ENCODE data around the gene TNFRSF19. TPM values are rescaled to one million over a fixed set of nuclear protein-coding genes. Genes with fewer than 3 reads are reported as not detected.
"Not testable (repeated sequence)": the region's sequence is repeated elsewhere in the genome, so short reads cannot be mapped to it uniquely, and the experiment has no call there.

Gene TNFRSF19
- total RNA-seq, 1 donor from 2014 or later, result 41.6 TPM

DNA sequence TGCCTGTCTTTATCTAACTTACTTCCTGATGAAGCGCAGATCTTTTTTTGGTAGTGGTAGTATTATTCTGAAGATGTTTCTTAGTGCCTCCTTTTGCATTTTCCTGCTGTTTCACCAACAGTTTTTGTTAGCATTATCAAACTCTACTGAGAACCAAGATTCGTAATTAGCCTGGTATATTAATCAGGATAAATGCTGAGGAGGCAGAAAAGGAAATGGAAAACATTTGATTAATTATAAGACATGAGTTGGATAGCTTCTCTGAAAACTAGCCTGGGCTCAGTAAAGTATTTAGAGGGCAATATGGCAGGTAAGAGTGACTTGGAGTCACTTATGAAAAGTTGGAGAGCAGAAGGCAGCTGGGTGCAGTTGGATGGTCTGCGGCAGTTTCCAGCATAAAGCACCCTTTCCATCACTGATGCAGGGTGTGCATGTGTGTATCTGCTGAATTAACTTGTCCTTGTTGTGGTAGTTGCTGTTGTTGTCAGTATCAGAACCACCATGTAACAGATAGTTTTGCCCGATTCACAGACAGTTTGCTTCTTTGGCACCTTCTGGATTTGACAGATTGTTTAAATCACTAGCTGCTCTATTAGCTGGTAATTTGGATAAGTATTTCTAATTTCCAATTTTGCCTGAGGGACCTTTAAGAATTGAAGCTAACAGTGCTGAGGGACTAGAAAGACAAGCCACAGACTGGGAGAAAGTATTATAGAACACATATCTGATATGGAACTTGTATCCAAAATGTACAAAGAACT is 6.9 kb upstream of the TNFRSF19 start:
- ATAC-seq (no peak), DNase-seq (no peak)
- intact Hi-C loops (cut with micrococcal nuclease), result no loop called here

GRCh38 chr13:23567906-23568460 is 2.2 kb upstream of the TNFRSF19 start:
- DNase-seq (no peak), ATAC-seq (peak; percentile 59)
- intact Hi-C loops (cut with micrococcal nuclease), result no loop called here

- intact Hi-C loops (cut with micrococcal nuclease), result loop anchor here (5.0 to 10.0 kb wide), 2 partner anchors 56 to 104 kb away; no protein-coding TSS in a partner anchor
- ATAC-seq, result peak; percentile 69
- DNase-seq, result no peak
Observed at GRCh38 chr13:23570921-23571315, 706 bp downstream of the TNFRSF19 start.

GRCh38 chr13:23571431-23571830 is 1.2 kb downstream of the TNFRSF19 start:
- DNase-seq, result no peak
- no peak for ATAC-seq
- intact Hi-C loops (cut with micrococcal nuclease), result loop anchor here (5.0 to 10.0 kb wide), 2 partner anchors 57 to 104 kb away; no protein-coding TSS in a partner anchor

DNA sequence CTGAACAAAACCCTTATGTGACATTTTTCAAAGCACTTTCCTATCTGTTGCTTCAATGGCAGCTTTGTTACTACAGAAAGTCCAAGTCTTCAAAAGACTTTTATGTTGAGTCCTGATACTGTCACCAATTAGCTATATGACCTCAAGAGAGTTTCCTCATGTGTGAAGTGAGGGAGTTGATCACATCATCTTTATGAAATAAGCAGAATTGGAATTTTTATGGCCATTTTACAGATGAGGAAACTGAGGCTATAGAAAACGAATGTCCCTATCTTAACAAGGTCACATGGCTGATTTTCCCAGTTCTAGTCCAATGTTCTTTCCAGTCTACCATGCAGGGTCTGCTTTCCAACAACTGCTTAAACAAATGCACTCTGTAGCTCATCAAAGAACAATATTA is 2.6 kb downstream of the TNFRSF19 start:
- intact Hi-C loops (cut with micrococcal nuclease), result loop anchor here (5.0 to 10.0 kb wide), 2 partner anchors 58 to 106 kb away; no protein-coding TSS in a partner anchor
- ATAC-seq, result no peak
- no peak for DNase-seq

DNA sequence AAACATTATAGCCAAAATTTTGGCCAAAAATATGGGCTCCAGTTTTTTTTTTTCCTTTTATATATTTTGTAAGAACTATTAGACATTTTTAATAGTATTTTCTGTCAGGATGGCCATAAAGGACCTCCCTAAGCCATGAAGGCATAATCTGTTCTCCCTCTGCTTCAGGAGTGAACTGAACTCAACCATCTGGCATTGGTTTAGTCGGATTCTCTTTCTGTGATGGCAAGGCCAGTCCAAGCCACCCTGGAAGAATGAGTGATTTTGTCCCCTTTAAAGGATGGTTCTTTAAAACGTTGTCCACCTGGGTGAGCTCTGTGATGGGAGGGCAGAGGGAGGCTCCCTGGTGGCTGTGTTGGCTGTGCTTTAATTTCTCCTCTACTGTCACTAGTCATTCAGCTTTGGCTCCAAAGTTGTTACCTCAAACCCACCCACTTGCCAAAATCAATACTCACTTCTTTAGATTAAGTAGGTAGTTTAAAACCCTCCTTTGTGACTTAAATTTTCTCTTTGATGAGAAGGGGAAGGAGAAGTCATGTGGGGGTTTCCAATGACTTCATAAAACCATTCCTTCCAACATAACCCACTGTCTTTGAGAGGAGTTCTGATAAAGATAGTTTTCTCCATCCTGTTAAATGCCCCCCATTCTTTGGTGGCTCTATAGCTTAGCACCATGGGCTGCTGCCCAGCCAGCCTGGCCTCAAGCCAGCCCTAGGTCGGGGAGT is 4.4 kb downstream of the TNFRSF19 start:
- ATAC-seq (no peak), DNase-seq (no peak)
- intact Hi-C loops (cut with micrococcal nuclease), result loop anchor here (5.0 to 10.0 kb wide), 2 partner anchors 60 to 107 kb away; no protein-coding TSS in a partner anchor

DNA sequence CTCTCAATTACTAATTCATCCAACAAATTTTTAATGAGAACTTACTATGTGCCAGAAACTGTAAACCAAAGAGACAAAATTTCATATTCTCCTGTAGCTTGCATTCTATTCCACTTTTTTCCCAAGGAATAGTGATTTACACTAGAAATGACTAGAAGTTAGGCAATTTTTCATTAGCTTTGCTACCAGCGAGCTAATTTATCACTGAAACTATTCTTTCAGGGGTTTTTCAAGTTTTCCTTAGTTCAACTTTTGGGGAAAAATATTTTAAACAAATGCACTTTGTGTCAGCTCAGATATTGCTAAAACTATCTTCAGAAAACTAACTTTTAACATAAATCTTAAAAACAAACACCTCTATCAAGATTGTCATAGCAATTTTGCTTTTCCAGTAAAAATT is 5.4 kb downstream of the TNFRSF19 start:
- ATAC-seq (no peak), DNase-seq (no peak)
- intact Hi-C loops (cut with micrococcal nuclease), result loop anchor here (10.0 kb wide), 1 partner anchor 61 kb away; no protein-coding TSS in a partner anchor

- intact Hi-C loops (cut with micrococcal nuclease), result loop anchor here (10.0 kb wide), 1 partner anchor 64 kb away; no protein-coding TSS in a partner anchor
- peak; percentile 79 for ATAC-seq
- peak; percentile 89 for DNase-seq
Observed at GRCh38 chr13:23578411-23579071, 8.3 kb downstream of the TNFRSF19 start.

DNA sequence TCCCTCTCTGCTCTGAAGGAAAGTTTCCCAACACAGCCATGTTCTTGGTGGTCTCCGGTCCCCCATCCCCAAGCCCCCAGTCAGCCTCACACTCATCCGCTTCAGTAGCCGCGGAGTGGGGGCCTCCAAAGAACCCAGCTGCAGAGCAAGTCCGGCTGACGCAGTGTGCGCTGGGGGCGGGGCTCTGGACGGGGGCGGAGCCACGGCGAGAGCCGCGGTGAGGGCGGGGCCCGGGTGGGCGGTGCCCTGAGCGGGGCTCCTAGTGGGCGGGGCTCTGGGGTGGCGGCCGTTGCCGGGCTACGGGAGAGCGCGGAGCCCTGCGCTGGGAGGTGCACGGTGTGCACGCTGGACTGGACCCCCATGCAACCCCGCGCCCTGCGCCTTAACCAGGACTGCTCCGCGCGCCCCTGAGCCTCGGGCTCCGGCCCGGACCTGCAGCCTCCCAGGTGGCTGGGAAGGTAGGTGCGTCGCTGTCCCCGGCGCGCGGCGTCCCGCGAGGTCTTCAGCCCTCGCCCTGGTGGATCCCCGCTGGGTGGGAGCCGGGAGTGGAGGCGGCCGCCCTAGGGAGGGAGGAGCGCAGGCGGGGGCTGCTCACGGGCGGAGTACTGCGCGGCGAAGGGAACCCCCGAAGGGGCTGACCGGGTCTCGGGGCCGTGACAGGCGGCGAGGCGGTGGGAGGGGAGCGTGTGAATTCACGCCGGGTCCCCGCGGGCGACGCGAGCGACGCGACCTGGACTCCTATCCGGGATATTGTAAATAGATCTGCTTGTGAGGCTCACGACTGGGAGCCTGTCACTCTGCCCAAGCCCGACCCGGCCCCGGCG is 9.1 kb downstream of the TNFRSF19 start:
- DNase-seq (peak; percentile 96), ATAC-seq (peak; percentile 99)
- intact Hi-C loops (cut with micrococcal nuclease), result loop anchor here (10.0 kb wide), 1 partner anchor 64 kb away; no protein-coding TSS in a partner anchor

DNA sequence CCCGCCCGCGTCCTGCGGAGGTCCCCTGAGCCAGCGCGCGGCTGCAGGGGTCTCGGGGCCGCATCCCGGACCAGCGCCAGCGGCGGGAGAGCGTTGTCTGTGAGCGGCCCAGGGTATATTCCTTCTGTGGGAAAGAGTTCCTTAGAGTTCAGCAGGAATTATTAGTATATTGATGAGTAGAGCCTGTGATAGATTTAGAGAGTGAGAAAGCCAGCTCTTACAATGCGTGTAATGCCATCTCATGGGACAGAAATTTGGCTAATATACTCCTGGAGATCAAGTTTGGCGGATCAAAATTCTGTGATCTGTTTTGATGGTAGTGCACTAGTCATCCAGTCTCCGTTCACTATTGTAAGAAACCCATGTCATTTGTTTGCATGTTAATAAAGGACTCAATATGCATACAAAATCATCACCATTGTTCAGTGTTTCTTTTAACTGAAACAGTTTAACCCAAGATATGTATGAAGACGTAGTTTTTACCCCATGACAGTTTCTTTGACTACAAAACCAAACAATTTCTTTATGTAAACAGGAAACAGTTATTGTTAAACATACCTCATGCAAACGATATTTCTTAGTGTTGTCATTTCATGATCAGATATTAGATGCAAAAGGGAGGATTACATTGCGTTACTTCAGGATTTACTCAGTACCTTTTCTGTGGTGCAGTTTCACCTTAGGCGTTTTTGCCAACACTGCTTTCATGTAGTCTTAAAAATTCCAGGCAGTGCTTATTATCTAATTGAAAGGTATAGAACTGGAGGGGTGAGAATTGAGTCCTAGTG is 9.9 kb downstream of the TNFRSF19 start:
- no peak for ATAC-seq
- intact Hi-C loops (cut with micrococcal nuclease), result loop anchor here (10.0 kb wide), 1 partner anchor 65 kb away; no protein-coding TSS in a partner anchor

GRCh38 chr13:23580684-23581060 is 10.5 kb downstream of the TNFRSF19 start:
- ATAC-seq (no peak), DNase-seq (no peak)
- intact Hi-C loops (cut with micrococcal nuclease), result no loop called here

More for the DNA sequence above, 9.9 kb downstream of the TNFRSF19 start:
- DNase-seq, result no peak

DNA sequence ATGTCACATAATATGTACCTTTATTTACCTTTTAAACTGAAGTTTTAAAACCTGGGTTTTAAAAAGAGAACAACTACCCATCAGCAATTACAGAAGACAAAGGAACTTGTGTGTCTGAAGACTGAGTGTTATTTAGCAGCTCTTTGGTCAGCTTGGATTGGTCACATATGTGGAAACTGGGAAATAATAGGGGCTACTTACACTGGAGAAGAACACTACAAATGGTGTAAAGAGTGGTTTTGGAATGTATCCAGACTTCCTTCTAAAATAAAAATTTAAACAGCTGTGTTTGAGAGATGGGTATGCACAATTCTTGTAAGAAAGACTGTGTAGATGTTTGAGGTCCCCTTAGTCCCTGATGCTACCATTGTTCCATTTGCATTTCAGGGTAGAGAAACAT is 13.3 kb downstream of the TNFRSF19 start:
- intact Hi-C loops (cut with micrococcal nuclease), result no loop called here
- no peak for ATAC-seq
- DNase-seq, result no peak

DNA sequence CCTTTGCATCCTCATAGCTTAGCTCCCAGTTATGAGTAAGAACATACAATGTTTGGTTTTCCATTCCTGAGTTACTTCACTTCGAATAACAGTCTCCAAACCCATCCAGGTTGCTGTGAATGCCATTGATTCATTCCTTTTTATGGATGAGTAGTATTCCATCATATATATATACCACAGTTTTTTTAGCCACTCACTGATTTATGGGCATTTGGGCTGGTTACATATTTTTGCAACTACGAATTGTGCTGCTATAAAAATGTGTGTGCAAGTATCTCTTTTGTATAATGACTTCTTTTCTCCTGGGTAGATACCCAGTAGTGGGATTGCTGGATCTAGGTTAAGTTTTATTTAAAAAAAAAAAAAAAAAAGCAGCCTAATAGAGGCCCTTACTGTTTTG is 14.1 kb downstream of the TNFRSF19 start:
- DNase-seq (no peak), ATAC-seq (no peak)
- intact Hi-C loops (cut with micrococcal nuclease), result no loop called here

GRCh38 chr13:23586336-23586735 is 16.1 kb downstream of the TNFRSF19 start:
- ATAC-seq, result peak; percentile 38
- no peak for DNase-seq
- intact Hi-C loops (cut with micrococcal nuclease), result no loop called here

GRCh38 chr13:23588666-23589065 is 18.5 kb downstream of the TNFRSF19 start:
- ATAC-seq (peak; percentile 24), DNase-seq (no peak)
- intact Hi-C loops (cut with micrococcal nuclease), result no loop called here

- DNase-seq (no peak), ATAC-seq (no peak)
- intact Hi-C loops (cut with micrococcal nuclease), result no loop called here
Observed at GRCh38 chr13:23592596-23592995, 22.4 kb downstream of the TNFRSF19 start.

DNA sequence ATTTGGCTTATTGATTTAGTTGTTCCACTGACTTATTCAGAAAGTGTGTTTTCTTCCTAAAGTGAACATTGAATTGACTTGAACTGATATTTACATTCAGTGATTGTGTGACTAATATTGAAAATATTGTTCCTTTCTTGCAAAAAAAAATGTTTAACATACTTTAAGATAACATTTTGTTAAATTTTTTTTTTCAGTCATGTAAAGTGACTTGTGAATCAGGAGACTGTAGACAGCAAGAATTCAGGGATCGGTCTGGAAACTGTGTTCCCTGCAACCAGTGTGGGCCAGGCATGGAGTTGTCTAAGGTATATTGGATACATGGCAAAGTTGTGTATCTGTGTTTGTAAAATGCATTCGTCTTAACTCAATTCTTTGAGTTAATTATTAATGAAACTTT is 22.9 kb downstream of the TNFRSF19 start:
- DNase-seq (no peak), ATAC-seq (no peak)
- intact Hi-C loops (cut with micrococcal nuclease), result no loop called here

GRCh38 chr13:23594290-23594689 is 24.1 kb downstream of the TNFRSF19 start:
- DNase-seq; intact Hi-C loops (cut with micrococcal nuclease); ATAC-seq: not testable (repeated sequence)

Data from left ventricle myocardium superior (tissue), 1 donor.